GM12872 (cell line): ENCODE measurements around the gene STPG4.

ENCODE experiments used
- CTCF ChIP-seq: IDR thresholded peaks from 3 replicates; pipeline ENCODE4 v1.5.1; 2011; ENCODE audit warnings: low read depth, mild to moderate bottlenecking, low read length, moderate library complexity; ENCODE audit not compliant: insufficient read depth

Gene STPG4

DNA sequence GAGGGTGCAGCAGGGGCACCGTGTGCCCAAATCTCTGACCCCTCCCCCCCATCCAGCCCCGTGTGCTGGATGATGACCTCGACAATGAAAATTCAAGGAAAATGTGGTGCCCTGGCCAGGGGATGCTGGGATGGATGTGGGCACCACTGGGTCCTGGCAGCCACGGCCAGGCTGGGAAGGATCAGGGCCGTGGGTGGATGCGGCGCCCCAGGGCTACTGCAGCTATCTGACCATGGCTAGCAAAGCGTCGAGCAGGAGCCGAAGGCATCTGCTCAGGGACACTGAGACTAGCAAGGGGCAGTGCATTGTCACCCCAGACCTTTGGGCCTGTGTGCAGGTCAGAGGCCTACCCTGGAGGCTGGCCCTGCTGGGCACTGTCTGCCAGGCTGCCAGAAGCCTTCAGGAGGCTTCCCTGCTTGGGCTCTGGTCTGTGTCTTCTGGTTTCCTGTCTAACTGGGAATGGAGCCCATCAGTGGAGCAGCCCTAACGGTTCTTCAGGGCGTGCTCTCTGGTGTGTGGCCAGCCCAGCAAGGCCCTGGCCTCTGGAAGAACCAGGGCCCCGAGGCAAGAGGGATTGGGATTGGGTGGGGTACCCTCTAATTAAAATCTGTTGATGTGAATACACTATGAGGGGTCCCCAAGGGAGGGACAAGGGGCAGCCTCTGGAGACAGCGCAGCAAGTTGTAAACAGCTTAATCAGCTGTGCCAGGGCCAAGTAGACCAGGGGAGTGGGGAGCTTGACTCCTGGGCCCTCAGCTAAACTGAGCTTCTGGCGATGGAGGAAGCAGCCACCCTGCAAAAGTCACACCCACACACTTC is 98.0 kb downstream of the STPG4 start:
- no peak for TF ChIP-seq CTCF

GRCh38 chr2:47056374-47056773 is 98.7 kb downstream of the STPG4 start:
- TF ChIP-seq CTCF: no peak

- TF ChIP-seq CTCF: no peak
Measured at GRCh38 chr2:47054868-47055267, 100.2 kb downstream of the STPG4 start.

- no peak for TF ChIP-seq CTCF
Measured at GRCh38 chr2:47054036-47054555, 101.0 kb downstream of the STPG4 start.

- TF ChIP-seq CTCF: no peak
Measured at GRCh38 chr2:47052847-47053246, 102.3 kb downstream of the STPG4 start.

GRCh38 chr2:47051562-47051961 is 103.5 kb downstream of the STPG4 start:
- TF ChIP-seq CTCF: no peak

DNA sequence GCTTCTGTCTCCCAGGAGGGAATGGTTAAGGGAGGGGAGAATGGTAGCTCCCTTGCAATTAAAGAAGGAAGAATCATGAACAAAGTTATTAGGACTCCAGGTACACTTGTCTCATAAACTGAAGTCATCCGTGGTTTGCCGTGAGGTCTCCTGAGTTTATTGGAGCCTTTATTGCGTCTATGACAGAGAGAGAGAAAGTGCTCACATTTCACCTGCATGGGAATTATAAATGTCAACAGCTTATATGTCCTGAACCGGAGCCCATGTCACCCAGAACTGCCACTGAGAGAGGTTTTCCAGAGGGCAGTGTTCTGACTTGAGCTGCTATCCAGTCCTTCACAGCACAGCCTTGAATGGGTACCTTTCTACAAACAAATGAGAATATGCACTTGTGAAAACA is 104.3 kb downstream of the STPG4 start:
- no peak for TF ChIP-seq CTCF
